PC-3 (cell line): ENCODE data around the gene CEBPZ. TPM values are rescaled to one million over a fixed set of nuclear protein-coding genes. Genes with fewer than 3 reads are reported as not detected.
"Not testable (repeated sequence)": the region's sequence is repeated elsewhere in the genome, so short reads cannot be mapped to it uniquely, and the experiment has no call there.

Experiments used
- ATAC-seq: fragments of 200-7000 bp; cut with Tn5 transposase; 2 replicates; pipeline ENCODE4 v1.9.1; 2020; ENCODE audit warnings: mild to moderate bottlenecking, moderate library complexity
- BruUV-seq: library from RNA; stranded (reverse); fragments of 400-500 nt; replicated peaks from 2 replicates; lab custom pipeline; 2021; lab: Mats Ljungman, UMichigan
- CTCF ChIA-PET: fragments of 300-600 bp; sonication (Branson Sonifier 250); formaldehyde crosslinking; loops from one replicate; lab custom pipeline; 2022; ENCODE audit warnings: antibody characterized with exemption; lab: Charles Lee
- POLR2A ChIA-PET: fragments of 300-600 bp; sonication (Branson Sonifier 250); formaldehyde crosslinking; loops from one replicate; lab custom pipeline; 2022; ENCODE audit warnings: antibody characterized with exemption; ENCODE audit not compliant: unreplicated experiment; lab: Charles Lee
- DNase-seq: peaks from one replicate; pipeline ENCODE4 v3.0.0-alpha.2; 2015
- H2AFZ ChIP-seq: fragments of 300-600 bp; sonication (generic); 2 replicates; pipeline ENCODE4 v1.6.0; 2016; ENCODE audit warnings: antibody characterized with exemption, low read length
- H3F3A ChIP-seq: fragments of 300-600 bp; sonication (generic); one replicate; pipeline ENCODE4 v1.6.0; 2017; ENCODE audit warnings: antibody characterized with exemption, low read length, control low read depth, mild to moderate bottlenecking; ENCODE audit not compliant: unreplicated experiment
- H3K27ac ChIP-seq: fragments of 300-600 bp; sonication (generic); 2 replicates; pipeline ENCODE4 v1.5.1; 2016; ENCODE audit warnings: mild to moderate bottlenecking, low read length
- H3K27me3 ChIP-seq: fragments of 300-600 bp; sonication (generic); 2 replicates; pipeline ENCODE4 v1.6.1; 2016; ENCODE audit warnings: low read length, mixed read lengths
- H3K36me3 ChIP-seq: fragments of 300-600 bp; sonication (generic); 2 replicates; pipeline ENCODE4 v1.6.1; 2016; ENCODE audit warnings: low read depth, mixed run types, low read length, mixed read lengths
- H3K4me1 ChIP-seq: fragments of 300-600 bp; sonication (generic); 2 replicates; pipeline ENCODE4 v1.5.1; 2016; ENCODE audit warnings: low read length; ENCODE audit not compliant: insufficient read depth
- H3K4me2 ChIP-seq: fragments of 300-600 bp; sonication (generic); 2 replicates; pipeline ENCODE4 v1.6.0; 2016; ENCODE audit warnings: low read length
- H3K4me3 ChIP-seq: fragments of 300-600 bp; sonication (generic); 2 replicates; pipeline ENCODE4 v1.5.1; 2016; ENCODE audit warnings: mild to moderate bottlenecking, low read length, mixed read lengths
- H3K79me2 ChIP-seq: fragments of 300-600 bp; sonication (generic); 2 replicates; pipeline ENCODE4 v1.6.1; 2017; ENCODE audit warnings: low read length, mixed read lengths
- H3K9ac ChIP-seq: fragments of 300-600 bp; sonication (generic); 2 replicates; pipeline ENCODE4 v1.6.0; 2016; ENCODE audit warnings: mild to moderate bottlenecking, low read length
- H3K9me2 ChIP-seq: fragments of 300-600 bp; sonication (generic); replicated peaks from 2 replicates; pipeline ENCODE4 v1.6.1; 2016; ENCODE audit warnings: mixed run types, low read length, mixed read lengths
- H3K9me3 ChIP-seq: fragments of 300-600 bp; sonication (generic); 2 replicates; pipeline ENCODE4 v1.6.1; 2016; ENCODE audit warnings: low read length, mixed read lengths
- H4K20me1 ChIP-seq: fragments of 300-600 bp; sonication (generic); 2 replicates; pipeline ENCODE4 v1.6.1; 2016; ENCODE audit warnings: low read length, mixed read lengths
- CTCF ChIP-seq: fragments of 300-600 bp; sonication (generic); conservative IDR thresholded peaks from 2 replicates; pipeline ENCODE4 v1.5.1; 2017; ENCODE audit warnings: antibody characterized with exemption, low read depth, mild to moderate bottlenecking, low read length
- EZH2 ChIP-seq: fragments of 300-600 bp; sonication (generic); IDR thresholded peaks from one replicate; pipeline ENCODE4 v1.6.1; 2017; ENCODE audit warnings: antibody characterized with exemption, mild to moderate bottlenecking, low read length; ENCODE audit not compliant: unreplicated experiment
- EZH2phosphoT487 ChIP-seq: fragments of 300-600 bp; sonication (generic); IDR thresholded peaks from 2 replicates; pipeline ENCODE4 v1.6.1; 2018; ENCODE audit warnings: mild to moderate bottlenecking, antibody characterized with exemption, low read length, borderline replicate concordance
- intact Hi-C: fragments of 100-400 bp; cut with micrococcal nuclease; formaldehyde crosslinking; loops from 2 replicates; pipeline ENCODE4 v1.9.0; 2023
- total RNA-seq: library from RNA; depleted of rRNA; stranded (reverse); fragments of >200 nt; gene quantifications from 2 replicates; pipeline ENCODE4 v1.2.3, GENCODE V29; 2014

Gene CEBPZ
- total RNA-seq, 1 experiment from 2014 or later = 39.8 TPM

- Histone ChIP-seq H3K9ac (no peak overlapping the region), H3K9me3 (no peaks in the 10 kb centered on the region), H3K27ac (no peak overlapping the region), H4K20me1 (peaks cover 6% of the 10 kb centered on the region; the same call in 1 of the 2 replicates), H3F3A (no peaks in the 10 kb centered on the region), H3K36me3 (peaks cover 85% of the 10 kb centered on the region), H3K27me3 (no peaks in the 10 kb centered on the region), H3K4me2 (no peak overlapping the region), H3K9me2 (no peaks in the 10 kb centered on the region), H3K79me2 (peaks cover 57% of the 10 kb centered on the region), H3K4me3 (no peak overlapping the region), H3K4me1 (no peaks in the 10 kb centered on the region), H2AFZ (no peak overlapping the region)
- no TSS peak for BruUV-seq
- no peak for DNase-seq
- no peak for ATAC-seq
- POLR2A ChIA-PET = no interaction called here
- intact Hi-C loops = no loop called here
- no peak for TF ChIP-seq CTCF
- CTCF ChIA-PET = no interaction called here
These were observed 25.6 kb downstream of the CEBPZ start for GRCh38 chr2:37205689-37206341.

GRCh38 chr2:37205071-37205661, 26.2 kb downstream of the CEBPZ start:
- DNase-seq, H3K27me3 ChIP-seq, intact Hi-C loops, H2AFZ ChIP-seq, H3K4me2 ChIP-seq, ATAC-seq, H4K20me1 ChIP-seq, CTCF ChIA-PET, H3K4me3 ChIP-seq, H3K9me2 ChIP-seq, H3K9ac ChIP-seq, H3F3A ChIP-seq, POLR2A ChIA-PET, H3K9me3 ChIP-seq, BruUV-seq, H3K4me1 ChIP-seq, H3K27ac ChIP-seq: not testable (repeated sequence)
- Histone ChIP-seq H3K36me3 (peaks cover 84% of the 10 kb centered on the region), H3K79me2 (peaks cover 64% of the 10 kb centered on the region)

GRCh38 chr2:37203708-37204107, 27.7 kb downstream of the CEBPZ start:
- POLR2A ChIA-PET = no interaction called here
- H3K27me3 ChIP-seq = no peaks in the 10 kb centered on the region
- no peaks in the 10 kb centered on the region for H3K9me3 ChIP-seq
- no peak overlapping the region for H3K9ac ChIP-seq
- peaks cover 76% of the 10 kb centered on the region for H3K36me3 ChIP-seq
- TF ChIP-seq EZH2 (no peak), EZH2phosphoT487 (no peak), CTCF (no peak)
- no peaks in the 10 kb centered on the region for H3F3A ChIP-seq
- no peak overlapping the region for H3K27ac ChIP-seq
- ATAC-seq (no peak), DNase-seq (no peak)
- H3K4me2 ChIP-seq = no peak overlapping the region
- peaks cover 68% of the 10 kb centered on the region for H3K79me2 ChIP-seq
- no peak overlapping the region for H3K4me3 ChIP-seq
- H3K9me2 ChIP-seq = no peaks in the 10 kb centered on the region
- no peak overlapping the region for H2AFZ ChIP-seq
- CTCF ChIA-PET = no interaction called here
- no TSS peak for BruUV-seq
- peaks cover 1% of the 10 kb centered on the region; the same call in 1 of the 2 replicates for H3K4me1 ChIP-seq
- intact Hi-C loops = no loop called here
- peaks cover 6% of the 10 kb centered on the region; the same call in 1 of the 2 replicates for H4K20me1 ChIP-seq
